ENCODE data around the gene RPL23.

Gene RPL23

GRCh38 chr17:38897176-38897575 is 43.7 kb upstream of the RPL23 start:
- H3K4me3 ChIP-seq (ENCODE audit: low read length): no peak overlapping the region
- DNase-seq (ENCODE audit: low read depth): no peak
- no peak for TF ChIP-seq CTCF (IDR thresholded peaks at IDR 0.05; ENCODE audit: insufficient read depth, low read depth, low read length, missing control alignments)

GRCh38 chr17:38896346-38896954 is 42.9 kb upstream of the RPL23 start:
- no peak for TF ChIP-seq CTCF (IDR thresholded peaks at IDR 0.05; ENCODE audit: insufficient read depth, low read depth, low read length, missing control alignments)
- DNase-seq (ENCODE audit: low read depth): no peak
- no peak overlapping the region for H3K4me3 ChIP-seq (ENCODE audit: low read length)

GRCh38 chr17:38894276-38894675 is 40.8 kb upstream of the RPL23 start:
- H3K4me3 ChIP-seq (ENCODE audit: low read length): no peak overlapping the region
- no peak for DNase-seq (ENCODE audit: low read depth)
- no peak for TF ChIP-seq CTCF (IDR thresholded peaks at IDR 0.05; ENCODE audit: insufficient read depth, low read depth, low read length, missing control alignments)

- DNase-seq (ENCODE audit: low read depth): no peak
- H3K4me3 ChIP-seq (ENCODE audit: low read length): no peak overlapping the region
- TF ChIP-seq CTCF (IDR thresholded peaks at IDR 0.05; ENCODE audit: insufficient read depth, low read depth, low read length, missing control alignments): no peak
Measured at GRCh38 chr17:38893607-38894006, 40.1 kb upstream of the RPL23 start.

GRCh38 chr17:38893113-38893512 is 39.6 kb upstream of the RPL23 start:
- no peak for DNase-seq (ENCODE audit: low read depth)
- no peak overlapping the region for H3K4me3 ChIP-seq (ENCODE audit: low read length)
- TF ChIP-seq CTCF (IDR thresholded peaks at IDR 0.05; ENCODE audit: insufficient read depth, low read depth, low read length, missing control alignments): no peak

- H3K4me3 ChIP-seq (ENCODE audit: low read length): no peak overlapping the region
- no peak for TF ChIP-seq CTCF (IDR thresholded peaks at IDR 0.05; ENCODE audit: insufficient read depth, low read depth, low read length, missing control alignments)
- no peak for DNase-seq (ENCODE audit: low read depth)
Measured at GRCh38 chr17:38892620-38893019, 39.1 kb upstream of the RPL23 start.

GRCh38 chr17:38892083-38892482 is 38.6 kb upstream of the RPL23 start:
- no peak for TF ChIP-seq CTCF (IDR thresholded peaks at IDR 0.05; ENCODE audit: insufficient read depth, low read depth, low read length, missing control alignments)
- no peak overlapping the region for H3K4me3 ChIP-seq (ENCODE audit: low read length)
- no peak for DNase-seq (ENCODE audit: low read depth)
